ENCODE data around the gene B3GNT5. TPM values are rescaled to one million over a fixed set of nuclear protein-coding genes. Genes with fewer than 3 reads are reported as not detected.

B3GNT5 gene
- polyA plus RNA-seq, 6 donors from 2014 or later, result 0.17 to 0.41 TPM; not detected in 4

GRCh38 chr3:183312433-183312832 is 59.4 kb downstream of the B3GNT5 start:
- ATAC-seq (ENCODE audit: low read depth in 2 of 2), result no peak
- no peak for DNase-seq
- Mint-ChIP-seq H3K4me3 (no peak overlapping the region), H3K27me3 (peaks cover 0 to 10% (median 6%) of the 10 kb centered on the region in 3 donors), H3K36me3 (no peaks in the 10 kb centered on the region), H3K27ac (no peak overlapping the region), H3K4me1 (peaks cover 5 to 6% (median 5%) of the 10 kb centered on the region in 3 donors), H3K9me3 (peaks cover 0 to 2% (median 0%) of the 10 kb centered on the region in 7 donors)

DNA sequence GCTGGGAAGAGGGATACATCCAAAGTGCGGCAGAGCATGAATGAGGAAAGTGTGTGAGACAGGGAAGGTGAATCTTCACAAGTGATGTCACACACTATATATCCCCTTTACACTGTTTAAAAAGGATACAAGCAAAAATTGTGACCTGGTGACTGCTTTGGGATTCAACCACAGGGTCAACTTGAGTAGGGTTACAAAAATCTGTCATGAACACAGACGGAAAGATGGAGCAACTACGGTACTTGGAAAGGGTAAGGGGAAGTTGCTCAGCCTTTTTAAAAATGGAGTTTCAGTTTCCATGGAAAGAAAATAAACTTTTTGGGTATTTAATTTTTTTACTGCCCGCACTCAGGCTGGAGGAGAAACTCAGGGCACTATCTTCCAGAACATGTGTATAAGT is 60.3 kb downstream of the B3GNT5 start:
- Mint-ChIP-seq H3K4me1 (no peaks in the 10 kb centered on the region), H3K9me3 (peaks cover 0 to 2% (median 0%) of the 10 kb centered on the region in 7 donors), H3K27ac (no peak overlapping the region), H3K36me3 (no peaks in the 10 kb centered on the region), H3K27me3 (peaks cover 0 to 8% (median 5%) of the 10 kb centered on the region in 3 donors), H3K4me3 (no peak overlapping the region)
- ATAC-seq (ENCODE audit: low read depth in 2 of 2) (no peak), DNase-seq (no peak)

DNA sequence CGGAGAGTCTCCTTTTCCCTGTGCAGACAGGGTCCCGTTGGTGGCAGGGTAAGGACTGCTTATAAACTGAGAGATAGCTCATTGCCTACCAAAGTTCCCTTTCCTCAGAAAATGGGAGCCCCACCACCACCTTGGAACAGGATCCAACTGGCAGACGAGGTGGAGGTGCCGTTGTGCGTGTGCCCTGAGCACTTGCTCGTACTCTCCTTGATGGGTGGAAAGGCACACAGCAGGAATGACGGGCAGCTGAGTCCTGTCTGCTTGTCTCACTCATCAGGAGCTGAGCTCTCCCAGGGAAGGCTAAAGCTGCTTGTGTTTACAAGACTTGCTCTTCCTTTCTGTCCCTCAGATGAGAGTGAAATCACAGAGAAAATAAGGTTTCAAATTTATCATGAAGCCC is 60.7 kb downstream of the B3GNT5 start:
- Mint-ChIP-seq H3K27me3 (peaks cover 0 to 8% (median 5%) of the 10 kb centered on the region in 3 donors), H3K36me3 (no peaks in the 10 kb centered on the region), H3K9me3 (peaks cover 0 to 2% (median 0%) of the 10 kb centered on the region in 7 donors), H3K4me3 (no peak overlapping the region), H3K4me1 (no peaks in the 10 kb centered on the region), H3K27ac (no peak overlapping the region)
- no peak for DNase-seq
- ATAC-seq (ENCODE audit: low read depth in 2 of 2), result no peak

GRCh38 chr3:183315739-183316138 is 62.7 kb downstream of the B3GNT5 start:
- Mint-ChIP-seq H3K4me1 (no peaks in the 10 kb centered on the region), H3K27ac (no peak overlapping the region), H3K9me3 (peaks cover 0 to 2% (median 0%) of the 10 kb centered on the region in 7 donors), H3K4me3 (no peak overlapping the region), H3K36me3 (no peaks in the 10 kb centered on the region), H3K27me3 (peaks cover 7 to 16% (median 12%) of the 10 kb centered on the region in 3 donors)
- DNase-seq (no peak), ATAC-seq (ENCODE audit: low read depth in 2 of 2) (no peak)

GRCh38 chr3:183317271-183317670 is 64.2 kb downstream of the B3GNT5 start:
- ATAC-seq (ENCODE audit: low read depth in 2 of 2) (no peak), DNase-seq (no peak)
- H3K27me3 Mint-ChIP-seq, result peaks cover 7 to 16% (median 14%) of the 10 kb centered on the region in 3 donors
- no peak overlapping the region for H3K27ac Mint-ChIP-seq
- H3K4me3 Mint-ChIP-seq, result no peak overlapping the region
- no peaks in the 10 kb centered on the region for H3K4me1 Mint-ChIP-seq
- H3K36me3 Mint-ChIP-seq, result no peaks in the 10 kb centered on the region
- peaks cover 0 to 2% (median 0%) of the 10 kb centered on the region in 7 donors for H3K9me3 Mint-ChIP-seq

- DNase-seq (no peak), ATAC-seq (ENCODE audit: low read depth in 2 of 2) (no peak)
- Mint-ChIP-seq H3K36me3 (no peaks in the 10 kb centered on the region), H3K27me3 (peaks cover 7 to 16% (median 14%) of the 10 kb centered on the region in 3 donors), H3K27ac (no peak overlapping the region), H3K4me3 (no peak overlapping the region), H3K9me3 (peaks cover 0 to under 1% (median 0%) of the 10 kb centered on the region in 7 donors), H3K4me1 (no peaks in the 10 kb centered on the region)
Observed at GRCh38 chr3:183317886-183318865, 65.1 kb downstream of the B3GNT5 start.

DNA sequence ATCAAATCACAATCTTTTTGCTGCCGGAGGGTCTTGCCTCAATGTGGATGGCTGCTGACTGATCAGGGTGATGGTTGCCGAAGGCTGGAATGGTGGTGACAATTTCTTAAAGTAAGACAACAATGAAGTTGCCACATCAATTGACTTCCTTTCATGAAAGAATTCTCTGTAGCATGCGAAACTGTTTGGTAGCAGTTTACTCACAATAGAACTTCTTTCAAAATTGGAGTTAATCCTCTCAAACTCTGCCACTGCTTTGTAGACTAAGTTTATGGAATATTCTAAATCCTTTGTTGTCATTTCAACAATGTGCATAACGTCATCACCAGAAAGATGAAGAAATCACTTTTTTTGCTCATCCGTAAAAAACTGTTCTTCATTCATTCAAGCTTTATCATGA is 65.8 kb downstream of the B3GNT5 start:
- peaks cover 7 to 16% (median 14%) of the 10 kb centered on the region in 3 donors for H3K27me3 Mint-ChIP-seq
- H3K4me3 Mint-ChIP-seq, result no peak overlapping the region
- DNase-seq (no peak), ATAC-seq (ENCODE audit: low read depth in 2 of 2) (no peak)
- no peaks in the 10 kb centered on the region for H3K4me1 Mint-ChIP-seq
- no peaks in the 10 kb centered on the region for H3K36me3 Mint-ChIP-seq
- H3K27ac Mint-ChIP-seq, result no peak overlapping the region
- no peaks in the 10 kb centered on the region for H3K9me3 Mint-ChIP-seq

GRCh38 chr3:183319371-183319770 is 66.3 kb downstream of the B3GNT5 start:
- H3K9me3 Mint-ChIP-seq, result peaks cover 0 to 1% (median 0%) of the 10 kb centered on the region in 7 donors

More at GRCh38 chr3:183319371-183319770, 66.3 kb downstream of the B3GNT5 start:
- no peaks in the 10 kb centered on the region for H3K4me1 Mint-ChIP-seq
- peaks cover 7 to 16% (median 14%) of the 10 kb centered on the region in 3 donors for H3K27me3 Mint-ChIP-seq
- no peak overlapping the region for H3K27ac Mint-ChIP-seq
- DNase-seq, result no peak
- H3K36me3 Mint-ChIP-seq, result no peaks in the 10 kb centered on the region
- no peak overlapping the region for H3K4me3 Mint-ChIP-seq
- no peak for ATAC-seq (ENCODE audit: low read depth in 2 of 2)

Other genes starting within 250 kb of the B3GNT5 start
- 10 to 100 TPM; 26.9 to 37.7 (median 34.2) TPM for gene MCCC1, start 153.8 kb upstream of the B3GNT5 start, polyA plus RNA-seq (ENCODE audit: low read depth in 6 of 6)
- 1 to 10 TPM in 1 of 6 donors, under 1 TPM in 4, not detected in 1; 0.17 to 1.8 (median 0.80) TPM for gene LAMP3, start 90.5 kb upstream of the B3GNT5 start, polyA plus RNA-seq (ENCODE audit: low read depth in 6 of 6)
- not detected for gene MCF2L2, start 175.4 kb downstream of the B3GNT5 start, polyA plus RNA-seq (ENCODE audit: low read depth in 6 of 6)